IMR-90 (cell line): ENCODE measurements around the gene SIT1. TPM values are rescaled to one million over a fixed set of nuclear protein-coding genes. Genes with fewer than 3 reads are reported as not detected.

Experiments used
- ATAC-seq: fragments of 200-7000 bp; cut with Tn5 transposase; 2 replicates; pipeline ENCODE4 v1.9.1; 2020; ENCODE audit warnings: low read depth, mild to moderate bottlenecking, moderate library complexity
- BruUV-seq: library from RNA; stranded (reverse); fragments of 400-500 nt; replicated peaks from 2 replicates; lab custom pipeline; 2021; lab: Mats Ljungman, UMichigan
- CTCF ChIA-PET: fragments of 300-600 bp; formaldehyde crosslinking; extraction: SDS; loops from one replicate; lab custom pipeline; 2021; ENCODE audit warnings: antibody characterized with exemption; lab: Yijun Ruan, JAX
- POLR2A ChIA-PET: fragments of 300-600 bp; sonication (Branson Sonifier 250); formaldehyde crosslinking; loops from one replicate; lab custom pipeline; 2022; ENCODE audit warnings: antibody characterized with exemption; ENCODE audit not compliant: unreplicated experiment; lab: Charles Lee
- DNase-seq: peaks from one replicate; pipeline ENCODE4 v3.0.0; 2013
- H2AFZ ChIP-seq: replicated peaks from 2 replicates; pipeline ENCODE3; 2013; ENCODE audit warnings: low read length, mild to moderate bottlenecking; ENCODE audit not compliant: poor library complexity
- H2AK5ac ChIP-seq: 2 replicates; pipeline ENCODE4 v1.6.1; 2013; ENCODE audit warnings: low read depth, low read length, inconsistent platforms
- H2AK9ac ChIP-seq: replicated peaks from 2 replicates; pipeline ENCODE3; 2013; ENCODE audit warnings: mild to moderate bottlenecking, low read depth, low read length, moderate library complexity; ENCODE audit not compliant: poor library complexity
- H2BK120ac ChIP-seq: 2 replicates; pipeline ENCODE4 v1.6.1; 2013; ENCODE audit warnings: low read depth, low read length, inconsistent platforms
- H2BK15ac ChIP-seq: 3 replicates; pipeline ENCODE4 v1.6.1; 2013; ENCODE audit warnings: low read depth, low read length, inconsistent platforms
- H2BK20ac ChIP-seq: 2 replicates; pipeline ENCODE4 v1.6.1; 2013; ENCODE audit warnings: low read depth, mild to moderate bottlenecking, inconsistent platforms, low read length, moderate library complexity
- H2BK5ac ChIP-seq: 2 replicates; pipeline ENCODE4 v1.6.1; 2013; ENCODE audit warnings: mild to moderate bottlenecking, low read depth, low read length, inconsistent platforms; ENCODE audit not compliant: poor library complexity, severe bottlenecking
- H3K14ac ChIP-seq: replicated peaks from 2 replicates; pipeline ENCODE4 v1.6.1; 2013; ENCODE audit warnings: low read depth, low read length, inconsistent platforms
- H3K18ac ChIP-seq: 2 replicates; pipeline ENCODE4 v1.6.1; 2013; ENCODE audit warnings: low read depth, low read length, control low read depth
- H3K23ac ChIP-seq: 2 replicates; pipeline ENCODE4 v1.6.1; 2013; ENCODE audit warnings: low read depth, low read length, inconsistent platforms
- H3K27ac ChIP-seq: 2 replicates; pipeline ENCODE4 v1.5.1; 2013; ENCODE audit warnings: mild to moderate bottlenecking, control low read depth, low read length; ENCODE audit not compliant: insufficient read depth
- H3K27me3 ChIP-seq: 2 replicates; pipeline ENCODE4 v1.6.1; 2013; ENCODE audit warnings: low read length; ENCODE audit not compliant: control insufficient read depth, insufficient read depth
- H3K36me3 ChIP-seq: 2 replicates; pipeline ENCODE4 v1.6.1; 2013; ENCODE audit warnings: low read length, mixed read lengths; ENCODE audit not compliant: control insufficient read depth, insufficient read depth
- H3K4ac ChIP-seq: 2 replicates; pipeline ENCODE4 v1.6.1; 2013; ENCODE audit warnings: low read depth, low read length, inconsistent platforms
- H3K4me1 ChIP-seq: 2 replicates; pipeline ENCODE4 v1.6.1; 2013; ENCODE audit warnings: low read length, mixed read lengths; ENCODE audit not compliant: control insufficient read depth, insufficient read depth
- H3K4me2 ChIP-seq: 2 replicates; pipeline ENCODE4 v1.6.1; 2013; ENCODE audit warnings: low read depth, mild to moderate bottlenecking, control low read depth, low read length, moderate library complexity
- H3K4me3 ChIP-seq: 2 replicates; pipeline ENCODE4 v1.5.1; 2013; ENCODE audit warnings: low read depth, mild to moderate bottlenecking, control low read depth, low read length, moderate library complexity; ENCODE audit not compliant: insufficient read depth
- H3K56ac ChIP-seq: 2 replicates; pipeline ENCODE4 v1.6.1; 2013; ENCODE audit warnings: low read length, inconsistent platforms; ENCODE audit not compliant: insufficient read depth; ENCODE audit errors: extremely low read depth
- H3K79me1 ChIP-seq, 2 experiments: 2 replicates each; pipeline ENCODE4 v1.6.1; 2013; ENCODE audit warnings: low read length in 2 of 2, inconsistent platforms in 1 of 2, low read depth in 1 of 2
- H3K9ac ChIP-seq: 2 replicates; pipeline ENCODE4 v1.6.1; 2013; ENCODE audit warnings: low read depth, low read length, control low read depth
- H3K9me1 ChIP-seq: 2 replicates; pipeline ENCODE4 v1.6.1; 2013; ENCODE audit warnings: low read length, inconsistent platforms; ENCODE audit not compliant: insufficient read depth
- H3K9me3 ChIP-seq: 2 replicates; pipeline ENCODE4 v1.6.1; 2013; ENCODE audit warnings: low read length; ENCODE audit not compliant: control insufficient read depth, insufficient read depth
- H4K20me1 ChIP-seq: 2 replicates; pipeline ENCODE4 v1.6.1; 2013; ENCODE audit warnings: low read length, inconsistent platforms; ENCODE audit not compliant: insufficient read depth
- H4K5ac ChIP-seq: 2 replicates; pipeline ENCODE4 v1.6.1; 2013; ENCODE audit warnings: mild to moderate bottlenecking, low read depth, low read length, control low read depth
- H4K8ac ChIP-seq, 2 experiments: 2 replicates each; pipeline ENCODE4 v1.6.1; 2013; ENCODE audit warnings: low read depth in 2 of 2, low read length in 2 of 2, control low read depth in 1 of 2, inconsistent platforms in 1 of 2
- H4K91ac ChIP-seq: 2 replicates; pipeline ENCODE4 v1.6.1; 2013; ENCODE audit warnings: low read depth, low read length, inconsistent platforms; ENCODE audit not compliant: insufficient read depth
- CTCF ChIP-seq: conservative IDR thresholded peaks from 2 replicates; pipeline ENCODE4 v1.5.1; 2012; ENCODE audit warnings: mild to moderate bottlenecking, low read depth, low read length, improper control_type of control experiment
- ELK1 ChIP-seq: fragments of 150-350 bp; IDR thresholded peaks from 2 replicates; pipeline ENCODE4 v1.6.1; 2016; ENCODE audit warnings: low read depth, mild to moderate bottlenecking, low read length, moderate library complexity, borderline replicate concordance
- MAFK ChIP-seq: IDR thresholded peaks from 2 replicates; pipeline ENCODE4 v1.6.1; 2012; ENCODE audit warnings: low read depth, low read length, improper control_type of control experiment
- MAZ ChIP-seq: IDR thresholded peaks from 2 replicates; pipeline ENCODE4 v1.6.1; 2012; ENCODE audit warnings: low read depth, mild to moderate bottlenecking, low read length, improper control_type of control experiment, moderate library complexity, borderline replicate concordance
- MXI1 ChIP-seq: IDR thresholded peaks from 2 replicates; pipeline ENCODE4 v1.6.1; 2012; ENCODE audit warnings: low read depth, mild to moderate bottlenecking, low read length, moderate library complexity, borderline replicate concordance
- RCOR1 ChIP-seq: IDR thresholded peaks from 2 replicates; pipeline ENCODE4 v1.6.1; 2012; ENCODE audit warnings: mild to moderate bottlenecking, low read length, improper control_type of control experiment; ENCODE audit not compliant: insufficient replicate concordance
- WGBS, 2 experiments: methylation state at CpG; one replicate each; pipeline versions ENCODE4 v1.1.5 to v1.1.7; 2013; ENCODE audit warnings: missing lambda C conversion rate in 2 of 2; ENCODE audit not compliant: insufficient read length in 1 of 2; ENCODE audit errors: extremely low coverage in 2 of 2; 5-methylcytosine and 5-hydroxymethylcytosine counted together
- dilution Hi-C: fragments of 300-500 bp; cut with HindIII; formaldehyde crosslinking; loops from one replicate; pipeline ENCODE4 v1.14.3; 2018; ENCODE audit warnings: low sequenced_read_pairs; ENCODE audit not compliant: unreplicated experiment
- in situ Hi-C: fragments of 300-500 bp; cut with MboI; formaldehyde crosslinking; loops from 3 replicates; pipeline ENCODE4 v1.14.3; 2019; ENCODE audit warnings: low sequenced_read_pairs, inconsistent platforms, mixed read lengths
- intact Hi-C: fragments of 100-400 bp; cut with micrococcal nuclease; formaldehyde crosslinking; loops from 2 replicates; pipeline ENCODE4 v1.10.0; 2022
- polyA plus RNA-seq, 3 experiments: library from polyadenylated mRNA; depleted of rRNA; stranded (reverse); fragments of >200 nt; gene quantifications; 2 replicates each; pipeline ENCODE4 v1.2.3, GENCODE V29; 2012; ENCODE audit warnings: low replicate concordance in 1 of 3
- total RNA-seq: library from RNA; depleted of rRNA; stranded (reverse); fragments of >200 nt; gene quantifications from 2 replicates; pipeline ENCODE4 v1.2.3, GENCODE V29; 2012

Gene SIT1
- total and polyA plus RNA-seq, 2 of the 4 experiments (the other 2 are of a cell fraction), result not detected

GRCh38 chr9:35611230-35611797 lies 39.4 kb downstream of the SIT1 start:
- peak; percentile 35 for DNase-seq
- BruUV-seq, result no TSS peak
- Histone ChIP-seq H2BK15ac (no peak overlapping the region), H3K36me3 (peaks cover 27% of the 10 kb centered on the region), H3K27ac (no peak overlapping the region), H2BK5ac (no peak overlapping the region), H3K4me1 (no peaks in the 10 kb centered on the region), H3K4me3 (no peak overlapping the region), H3K23ac (no peak overlapping the region), H4K91ac (no peak overlapping the region), H2BK120ac (no peak overlapping the region), H3K79me1 (peaks cover under 1 to 16% of the 10 kb centered on the region in 2 experiments; a peak in 3 of 4 replicates), H2AFZ (peak overlapping the region; percentile 34), H3K9me1 (peaks cover 6% of the 10 kb centered on the region; the same call in 1 of the 2 replicates), H3K4me2 (no peak overlapping the region), H3K27me3 (peaks cover 27% of the 10 kb centered on the region), H2AK5ac (no peak overlapping the region), H4K20me1 (peaks cover 8% of the 10 kb centered on the region; the same call in 1 of the 2 replicates), H3K14ac (no peak overlapping the region), H3K9ac (no peak overlapping the region), H2BK20ac (no peak overlapping the region), H2AK9ac (peak overlapping the region; percentile 63), H3K9me3 (no peaks in the 10 kb centered on the region), H3K18ac (no peak overlapping the region), H4K5ac (no peak overlapping the region), H4K8ac (no peak overlapping the region), H3K56ac (no peak overlapping the region), H3K4ac (no peak overlapping the region)
- ChIA-PET CTCF (interaction anchor here (0.6 to 2.3 kb wide), 10 partner anchors 9 to 909 kb away, joined by 3 to 13 read pairs (median 4); no protein-coding TSS in a partner anchor), POLR2A (interaction anchor here (0.5 kb wide), 1 partner anchor 137 kb away, joined by 3 read pairs; no protein-coding TSS in a partner anchor)
- in situ Hi-C loops, result no loop called here
- peak; percentile 90 for ATAC-seq
- intact Hi-C loops, result no loop called here
- no peak for TF ChIP-seq MAFK
- no peak for TF ChIP-seq MAZ
- TF ChIP-seq MXI1, result no peak
- no peak for TF ChIP-seq RCOR1
- TF ChIP-seq ELK1, result no peak
- peak; percentile 56 for TF ChIP-seq CTCF
- no CpG with 5 or more reads among the region's 8 CpGs for WGBS, 2 experiments
- dilution Hi-C loops, result no loop called here
